GM23338 (cell line): ENCODE results near the gene BCL2. TPM values are rescaled to one million over a fixed set of nuclear protein-coding genes. Genes with fewer than 3 reads are reported as not detected.

ENCODE experiments used
- ATAC-seq: fragments of 200-7000 bp; cut with Tn5 transposase; 3 replicates; pipeline ENCODE4 v1.9.1; 2020
- DNase-seq: peaks from one replicate; pipeline ENCODE4 v3.0.0-alpha.2; 2015; ENCODE audit warnings: low spot score
- H2AFZ ChIP-seq: fragments of 200-600 bp; sonication (generic); 2 replicates; pipeline ENCODE4 v1.8.0; 2016; ENCODE audit warnings: antibody characterized with exemption, mild to moderate bottlenecking, moderate library complexity
- H3F3A ChIP-seq: fragments of 200-600 bp; sonication (generic); replicated peaks from 2 replicates; pipeline ENCODE4 v1.8.0; 2017; ENCODE audit warnings: antibody characterized with exemption, mixed run types, low read depth
- H3K27ac ChIP-seq: fragments of 200-600 bp; sonication (generic); 2 replicates; pipeline ENCODE4 v1.6.1; 2016; ENCODE audit warnings: low read depth
- H3K27me3 ChIP-seq: fragments of 200-600 bp; sonication (generic); 2 replicates; pipeline ENCODE4 v1.8.0; 2016; ENCODE audit warnings: mild to moderate bottlenecking, mixed run types, moderate library complexity; ENCODE audit not compliant: insufficient read depth
- H3K36me3 ChIP-seq: fragments of 200-600 bp; sonication (generic); 2 replicates; pipeline ENCODE4 v1.8.0; 2016; ENCODE audit warnings: mild to moderate bottlenecking; ENCODE audit not compliant: insufficient read depth
- H3K4me1 ChIP-seq: fragments of 200-600 bp; sonication (generic); 2 replicates; pipeline ENCODE4 v1.8.0; 2016; ENCODE audit warnings: mild to moderate bottlenecking, moderate library complexity; ENCODE audit not compliant: insufficient read depth
- H3K4me2 ChIP-seq: fragments of 200-600 bp; sonication (generic); 2 replicates; pipeline ENCODE4 v1.7.1; 2017; ENCODE audit warnings: mixed run types
- H3K4me3 ChIP-seq: fragments of 200-600 bp; sonication (generic); 2 replicates; pipeline ENCODE4 v1.6.1; 2016; ENCODE audit warnings: mixed run types
- H3K79me2 ChIP-seq: fragments of 200-600 bp; sonication (generic); replicated peaks from 2 replicates; pipeline ENCODE4 v1.8.0; 2017; ENCODE audit warnings: mild to moderate bottlenecking; ENCODE audit not compliant: insufficient read depth
- H3K9me2 ChIP-seq: fragments of 200-600 bp; sonication (generic); 2 replicates; pipeline ENCODE4 v1.8.0; 2017; ENCODE audit not compliant: insufficient read depth
- H4K20me1 ChIP-seq: fragments of 200-600 bp; sonication (generic); replicated peaks from 2 replicates; pipeline ENCODE4 v1.8.0; 2017; ENCODE audit warnings: mild to moderate bottlenecking; ENCODE audit not compliant: insufficient read depth
- H3K27ac Mint-ChIP-seq: 2 replicates; pipeline ENCODE4 v1.8.0; 2020; ENCODE audit warnings: inconsistent platforms, mild to moderate bottlenecking, moderate library complexity, mixed read lengths
- H3K27me3 Mint-ChIP-seq: 3 replicates; pipeline ENCODE4 v1.8.0; 2022; ENCODE audit warnings: low read depth, mild to moderate bottlenecking, moderate library complexity, mixed read lengths, inconsistent platforms; ENCODE audit not compliant: insufficient read depth, poor library complexity
- H3K36me3 Mint-ChIP-seq: 3 replicates; pipeline ENCODE4 v1.8.0; 2021; ENCODE audit warnings: low read depth, mild to moderate bottlenecking, inconsistent platforms, moderate library complexity, mixed read lengths
- H3K4me1 Mint-ChIP-seq: 3 replicates; pipeline ENCODE4 v1.8.0; 2020; ENCODE audit warnings: mild to moderate bottlenecking, inconsistent platforms, mixed read lengths
- H3K4me3 Mint-ChIP-seq: 3 replicates; pipeline ENCODE4 v1.8.0; 2021; ENCODE audit warnings: moderate library complexity, mild to moderate bottlenecking, inconsistent platforms, mixed read lengths
- H3K9me3 Mint-ChIP-seq: 3 replicates; pipeline ENCODE4 v1.8.0; 2020; ENCODE audit warnings: moderate library complexity, mild to moderate bottlenecking, inconsistent platforms, mixed read lengths
- CREB1 ChIP-seq: fragments of 250-450 bp; sonication (Bioruptor Pico); IDR thresholded peaks from 2 replicates; pipeline ENCODE4 v1.5.0; 2020; ENCODE audit warnings: low read depth, mild to moderate bottlenecking, moderate library complexity
- JUNB ChIP-seq: IDR thresholded peaks from one replicate; pipeline ENCODE4 v1.6.1; 2016; ENCODE audit warnings: antibody characterized with exemption; ENCODE audit not compliant: unreplicated experiment
- STAT1 ChIP-seq: IDR thresholded peaks from one replicate; pipeline ENCODE4 v1.6.1; 2016; ENCODE audit warnings: antibody characterized with exemption; ENCODE audit not compliant: unreplicated experiment
- ZNF114 ChIP-seq: fragments of 250-450 bp; sonication (Bioruptor Pico); IDR thresholded peaks from 2 replicates; pipeline ENCODE4 v1.5.0; 2020; ENCODE audit warnings: mild to moderate bottlenecking, moderate library complexity
- ZNF331 ChIP-seq: fragments of 250-450 bp; sonication (Bioruptor Pico); IDR thresholded peaks from 2 replicates; pipeline ENCODE4 v1.5.0; 2020; ENCODE audit warnings: low read depth, mild to moderate bottlenecking, moderate library complexity
- polyA plus RNA-seq: library from polyadenylated mRNA; unstranded; fragments of >200 nt; fragmentation: Nextera tagmentation; extraction: Ambion mirVana; gene quantifications from 2 replicates; pipeline ENCODE4 v1.2.1, GENCODE V29; 2016
- total RNA-seq: library from RNA; depleted of rRNA; stranded (reverse); fragments of >200 nt; shearing (Covaris generic); gene quantifications from 2 replicates; pipeline ENCODE4 v1.2.3, GENCODE V29; 2014
- TF ChIP-seq, protein P1 (sequence below): IDR thresholded peaks from one replicate; pipeline ENCODE4 v1.6.1; 2018; ENCODE audit warnings: antibody characterized with exemption; ENCODE audit not compliant: unreplicated experiment
- TF ChIP-seq, protein P2 (sequence below): IDR thresholded peaks from 2 replicates; pipeline ENCODE4 v1.6.1; 2016; ENCODE audit warnings: antibody characterized with exemption
- TF ChIP-seq, protein P3 (sequence below): fragments of 250-450 bp; sonication (Bioruptor Pico); IDR thresholded peaks from 2 replicates; pipeline ENCODE4 v1.5.0; 2020; ENCODE audit warnings: mild to moderate bottlenecking, moderate library complexity

BCL2 gene
- total and polyA plus RNA-seq, 2 experiments from 2014 or later, result 1.2 to 4.0 TPM

DNA sequence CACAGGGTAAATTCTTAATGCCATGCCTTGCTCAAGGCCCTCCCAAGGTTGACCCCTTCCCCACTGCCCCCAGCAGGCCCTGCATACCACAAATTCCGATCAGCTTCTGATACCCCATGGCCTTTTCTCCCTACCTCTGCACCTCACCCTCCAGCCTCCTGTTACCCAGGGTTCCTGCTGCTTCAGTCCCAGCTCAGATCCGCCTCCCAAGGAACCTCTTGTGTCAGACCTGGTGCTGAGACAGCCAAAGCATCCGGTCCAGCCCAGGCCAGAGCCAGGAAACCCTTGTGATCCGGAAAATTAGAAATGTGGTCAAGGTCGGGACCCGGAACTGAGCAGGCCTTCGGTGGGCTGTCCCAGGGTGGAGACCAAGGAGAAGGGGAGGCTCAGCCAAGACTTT is 231.3 kb downstream of the BCL2 start (continued):
- TF ChIP-seq, protein P1, sequence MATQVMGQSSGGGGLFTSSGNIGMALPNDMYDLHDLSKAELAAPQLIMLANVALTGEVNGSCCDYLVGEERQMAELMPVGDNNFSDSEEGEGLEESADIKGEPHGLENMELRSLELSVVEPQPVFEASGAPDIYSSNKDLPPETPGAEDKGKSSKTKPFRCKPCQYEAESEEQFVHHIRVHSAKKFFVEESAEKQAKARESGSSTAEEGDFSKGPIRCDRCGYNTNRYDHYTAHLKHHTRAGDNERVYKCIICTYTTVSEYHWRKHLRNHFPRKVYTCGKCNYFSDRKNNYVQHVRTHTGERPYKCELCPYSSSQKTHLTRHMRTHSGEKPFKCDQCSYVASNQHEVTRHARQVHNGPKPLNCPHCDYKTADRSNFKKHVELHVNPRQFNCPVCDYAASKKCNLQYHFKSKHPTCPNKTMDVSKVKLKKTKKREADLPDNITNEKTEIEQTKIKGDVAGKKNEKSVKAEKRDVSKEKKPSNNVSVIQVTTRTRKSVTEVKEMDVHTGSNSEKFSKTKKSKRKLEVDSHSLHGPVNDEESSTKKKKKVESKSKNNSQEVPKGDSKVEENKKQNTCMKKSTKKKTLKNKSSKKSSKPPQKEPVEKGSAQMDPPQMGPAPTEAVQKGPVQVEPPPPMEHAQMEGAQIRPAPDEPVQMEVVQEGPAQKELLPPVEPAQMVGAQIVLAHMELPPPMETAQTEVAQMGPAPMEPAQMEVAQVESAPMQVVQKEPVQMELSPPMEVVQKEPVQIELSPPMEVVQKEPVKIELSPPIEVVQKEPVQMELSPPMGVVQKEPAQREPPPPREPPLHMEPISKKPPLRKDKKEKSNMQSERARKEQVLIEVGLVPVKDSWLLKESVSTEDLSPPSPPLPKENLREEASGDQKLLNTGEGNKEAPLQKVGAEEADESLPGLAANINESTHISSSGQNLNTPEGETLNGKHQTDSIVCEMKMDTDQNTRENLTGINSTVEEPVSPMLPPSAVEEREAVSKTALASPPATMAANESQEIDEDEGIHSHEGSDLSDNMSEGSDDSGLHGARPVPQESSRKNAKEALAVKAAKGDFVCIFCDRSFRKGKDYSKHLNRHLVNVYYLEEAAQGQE, result no peak
- TF ChIP-seq JUNB (no peak), ZNF331 (CRISPR knock-in tag) (no peak)

DNA sequence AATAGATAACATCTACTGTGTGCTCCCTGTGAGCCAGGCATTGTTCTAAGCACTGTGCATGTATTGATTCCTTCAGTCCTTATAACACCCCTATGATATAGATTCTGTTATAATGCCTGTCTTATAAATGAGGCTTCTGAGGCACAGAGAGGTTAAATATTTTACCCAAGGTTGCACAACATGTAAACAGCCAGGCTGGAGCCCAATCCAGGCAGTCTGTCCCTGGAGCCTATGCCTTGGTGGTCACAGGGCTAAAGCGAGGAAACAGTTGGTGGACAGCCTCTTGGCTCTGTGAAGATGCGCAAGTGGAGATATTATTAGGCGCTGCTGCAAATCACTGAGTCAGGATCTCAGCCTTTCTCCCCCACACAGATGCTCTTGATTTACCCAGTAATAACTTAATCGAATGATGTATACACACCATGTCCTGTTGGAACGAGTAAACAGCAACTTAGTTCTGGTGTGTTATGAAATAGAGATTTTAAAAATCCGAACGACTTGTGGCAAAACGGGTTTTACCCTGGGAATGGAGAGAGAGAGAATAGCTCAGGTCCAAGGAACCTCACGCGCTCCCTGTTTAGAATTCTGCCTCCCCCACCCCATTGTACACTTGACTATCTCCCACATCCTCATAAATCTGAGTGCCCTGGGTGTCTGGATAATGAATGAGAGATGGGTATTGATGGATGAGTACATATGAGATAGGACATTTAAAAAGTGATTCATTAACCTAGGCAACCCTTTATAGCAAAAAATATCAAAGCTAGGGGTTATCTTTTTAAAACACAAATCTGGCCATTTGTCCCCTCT is 231.9 kb downstream of the BCL2 start:
- Mint-ChIP-seq H3K36me3 (no peaks in the 10 kb centered on the region), H3K27ac (no peak overlapping the region), H3K9me3 (no peaks in the 10 kb centered on the region), H3K4me3 (no peak overlapping the region), H3K4me1 (peaks cover 16% of the 10 kb centered on the region), H3K27me3 (peaks cover 2% of the 10 kb centered on the region)
- H3K36me3 ChIP-seq, result no peaks in the 10 kb centered on the region
- H3F3A ChIP-seq, result no peaks in the 10 kb centered on the region
- H3K4me1 ChIP-seq, result peaks cover 4% of the 10 kb centered on the region
- peak overlapping the region; percentile 42; the same call in 1 of the 2 replicates for H3K4me2 ChIP-seq
- H3K27ac ChIP-seq, result no peak overlapping the region
- no peak overlapping the region; the same call in 1 of the 2 replicates for H2AFZ ChIP-seq
- no peaks in the 10 kb centered on the region for H3K79me2 ChIP-seq
- ATAC-seq (no peak), DNase-seq (no peak)
- H3K4me3 ChIP-seq, result no peak overlapping the region
- no peaks in the 10 kb centered on the region for H3K27me3 ChIP-seq
- TF ChIP-seq, protein P2, sequence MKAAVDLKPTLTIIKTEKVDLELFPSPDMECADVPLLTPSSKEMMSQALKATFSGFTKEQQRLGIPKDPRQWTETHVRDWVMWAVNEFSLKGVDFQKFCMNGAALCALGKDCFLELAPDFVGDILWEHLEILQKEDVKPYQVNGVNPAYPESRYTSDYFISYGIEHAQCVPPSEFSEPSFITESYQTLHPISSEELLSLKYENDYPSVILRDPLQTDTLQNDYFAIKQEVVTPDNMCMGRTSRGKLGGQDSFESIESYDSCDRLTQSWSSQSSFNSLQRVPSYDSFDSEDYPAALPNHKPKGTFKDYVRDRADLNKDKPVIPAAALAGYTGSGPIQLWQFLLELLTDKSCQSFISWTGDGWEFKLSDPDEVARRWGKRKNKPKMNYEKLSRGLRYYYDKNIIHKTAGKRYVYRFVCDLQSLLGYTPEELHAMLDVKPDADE, result no peak
- TF ChIP-seq STAT1 (no peak), CREB1 (CRISPR knock-in tag) (no peak)
- no peaks in the 10 kb centered on the region for H4K20me1 ChIP-seq
- H3K9me2 ChIP-seq, result no peaks in the 10 kb centered on the region

DNA sequence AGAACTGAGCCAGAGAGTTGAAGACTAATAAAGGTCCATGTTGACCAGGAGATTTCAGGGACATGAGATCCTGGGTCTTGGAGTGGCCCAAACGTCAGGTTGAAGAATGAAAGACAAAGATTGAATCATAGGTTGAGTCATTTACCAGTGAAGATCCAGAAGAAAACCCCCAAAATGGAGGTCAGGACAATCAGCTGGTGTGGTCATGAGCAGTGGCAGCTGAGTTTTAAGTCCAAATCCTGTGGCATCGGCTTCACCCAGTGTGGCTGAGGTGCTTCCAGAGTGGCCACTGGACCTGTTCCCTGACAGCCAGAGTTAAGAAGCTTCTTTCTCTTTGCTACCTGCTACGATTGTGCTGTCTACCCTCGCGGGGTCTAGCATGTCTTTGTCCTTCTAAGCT is 234.0 kb downstream of the BCL2 start:
- Histone ChIP-seq H2AFZ (no peak overlapping the region), H3K27me3 (no peaks in the 10 kb centered on the region), H3K4me3 (no peak overlapping the region), H3F3A (no peaks in the 10 kb centered on the region), H3K79me2 (no peaks in the 10 kb centered on the region), H3K27ac (no peak overlapping the region), H3K4me2 (no peak overlapping the region), H3K36me3 (no peaks in the 10 kb centered on the region), H3K9me2 (no peaks in the 10 kb centered on the region), H4K20me1 (no peaks in the 10 kb centered on the region), H3K4me1 (peaks cover 4% of the 10 kb centered on the region)
- Mint-ChIP-seq H3K36me3 (no peaks in the 10 kb centered on the region), H3K9me3 (no peaks in the 10 kb centered on the region), H3K4me1 (peaks cover 16% of the 10 kb centered on the region), H3K4me3 (no peak overlapping the region), H3K27ac (no peak overlapping the region), H3K27me3 (peaks cover 5% of the 10 kb centered on the region)
- ATAC-seq (no peak), DNase-seq (no peak)
- TF ChIP-seq ZNF331 (CRISPR knock-in tag) (no peak), ZNF114 (no peak)
- TF ChIP-seq, protein P3, sequence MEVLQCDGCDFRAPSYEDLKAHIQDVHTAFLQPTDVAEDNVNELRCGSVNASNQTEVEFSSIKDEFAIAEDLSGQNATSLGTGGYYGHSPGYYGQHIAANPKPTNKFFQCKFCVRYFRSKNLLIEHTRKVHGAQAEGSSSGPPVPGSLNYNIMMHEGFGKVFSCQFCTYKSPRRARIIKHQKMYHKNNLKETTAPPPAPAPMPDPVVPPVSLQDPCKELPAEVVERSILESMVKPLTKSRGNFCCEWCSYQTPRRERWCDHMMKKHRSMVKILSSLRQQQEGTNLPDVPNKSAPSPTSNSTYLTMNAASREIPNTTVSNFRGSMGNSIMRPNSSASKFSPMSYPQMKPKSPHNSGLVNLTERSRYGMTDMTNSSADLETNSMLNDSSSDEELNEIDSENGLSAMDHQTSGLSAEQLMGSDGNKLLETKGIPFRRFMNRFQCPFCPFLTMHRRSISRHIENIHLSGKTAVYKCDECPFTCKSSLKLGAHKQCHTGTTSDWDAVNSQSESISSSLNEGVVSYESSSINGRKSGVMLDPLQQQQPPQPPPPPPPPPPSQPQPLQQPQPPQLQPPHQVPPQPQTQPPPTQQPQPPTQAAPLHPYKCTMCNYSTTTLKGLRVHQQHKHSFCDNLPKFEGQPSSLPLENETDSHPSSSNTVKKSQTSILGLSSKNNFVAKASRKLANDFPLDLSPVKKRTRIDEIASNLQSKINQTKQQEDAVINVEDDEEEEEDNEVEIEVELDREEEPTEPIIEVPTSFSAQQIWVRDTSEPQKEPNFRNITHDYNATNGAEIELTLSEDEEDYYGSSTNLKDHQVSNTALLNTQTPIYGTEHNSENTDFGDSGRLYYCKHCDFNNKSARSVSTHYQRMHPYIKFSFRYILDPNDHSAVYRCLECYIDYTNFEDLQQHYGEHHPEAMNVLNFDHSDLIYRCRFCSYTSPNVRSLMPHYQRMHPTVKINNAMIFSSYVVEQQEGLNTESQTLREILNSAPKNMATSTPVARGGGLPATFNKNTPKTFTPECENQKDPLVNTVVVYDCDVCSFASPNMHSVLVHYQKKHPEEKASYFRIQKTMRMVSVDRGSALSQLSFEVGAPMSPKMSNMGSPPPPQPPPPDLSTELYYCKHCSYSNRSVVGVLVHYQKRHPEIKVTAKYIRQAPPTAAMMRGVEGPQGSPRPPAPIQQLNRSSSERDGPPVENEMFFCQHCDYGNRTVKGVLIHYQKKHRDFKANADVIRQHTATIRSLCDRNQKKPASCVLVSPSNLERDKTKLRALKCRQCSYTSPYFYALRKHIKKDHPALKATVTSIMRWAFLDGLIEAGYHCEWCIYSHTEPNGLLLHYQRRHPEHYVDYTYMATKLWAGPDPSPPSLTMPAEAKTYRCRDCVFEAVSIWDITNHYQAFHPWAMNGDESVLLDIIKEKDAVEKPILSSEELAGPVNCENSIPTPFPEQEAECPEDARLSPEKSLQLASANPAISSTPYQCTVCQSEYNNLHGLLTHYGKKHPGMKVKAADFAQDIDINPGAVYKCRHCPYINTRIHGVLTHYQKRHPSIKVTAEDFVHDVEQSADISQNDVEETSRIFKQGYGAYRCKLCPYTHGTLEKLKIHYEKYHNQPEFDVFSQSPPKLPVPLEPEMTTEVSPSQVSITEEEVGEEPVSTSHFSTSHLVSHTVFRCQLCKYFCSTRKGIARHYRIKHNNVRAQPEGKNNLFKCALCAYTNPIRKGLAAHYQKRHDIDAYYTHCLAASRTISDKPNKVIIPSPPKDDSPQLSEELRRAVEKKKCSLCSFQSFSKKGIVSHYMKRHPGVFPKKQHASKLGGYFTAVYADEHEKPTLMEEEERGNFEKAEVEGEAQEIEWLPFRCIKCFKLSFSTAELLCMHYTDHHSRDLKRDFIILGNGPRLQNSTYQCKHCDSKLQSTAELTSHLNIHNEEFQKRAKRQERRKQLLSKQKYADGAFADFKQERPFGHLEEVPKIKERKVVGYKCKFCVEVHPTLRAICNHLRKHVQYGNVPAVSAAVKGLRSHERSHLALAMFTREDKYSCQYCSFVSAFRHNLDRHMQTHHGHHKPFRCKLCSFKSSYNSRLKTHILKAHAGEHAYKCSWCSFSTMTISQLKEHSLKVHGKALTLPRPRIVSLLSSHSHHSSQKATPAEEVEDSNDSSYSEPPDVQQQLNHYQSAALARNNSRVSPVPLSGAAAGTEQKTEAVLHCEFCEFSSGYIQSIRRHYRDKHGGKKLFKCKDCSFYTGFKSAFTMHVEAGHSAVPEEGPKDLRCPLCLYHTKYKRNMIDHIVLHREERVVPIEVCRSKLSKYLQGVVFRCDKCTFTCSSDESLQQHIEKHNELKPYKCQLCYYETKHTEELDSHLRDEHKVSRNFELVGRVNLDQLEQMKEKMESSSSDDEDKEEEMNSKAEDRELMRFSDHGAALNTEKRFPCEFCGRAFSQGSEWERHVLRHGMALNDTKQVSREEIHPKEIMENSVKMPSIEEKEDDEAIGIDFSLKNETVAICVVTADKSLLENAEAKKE, result no peak
